H1 (cell line): Measurements from ENCODE around the gene SEC24B.

Experiments
- CBX8 ChIP-seq: fragments of 300-800, 300-1000 bp; sonication (generic); IDR thresholded peaks from 2 replicates; pipeline ENCODE4 v1.7.1; 2016; ENCODE audit warnings: low read depth, low read length, borderline replicate concordance
- CHD2 ChIP-seq: IDR thresholded peaks from 2 replicates; pipeline ENCODE4 v1.6.1; 2012; ENCODE audit warnings: low read length, improper control_type of control experiment
- EGR1 ChIP-seq: IDR thresholded peaks from 2 replicates; pipeline ENCODE4 v1.6.1; 2011; ENCODE audit warnings: low read depth, low read length, borderline replicate concordance
- EP300 ChIP-seq, 2 experiments: IDR thresholded peaks; 1 replicate in 1 of 2; 2 replicates in 1 of 2; pipeline ENCODE4 v1.6.1; 2011 to 2012; ENCODE audit warnings: low read depth in 2 of 2, low read length in 2 of 2, mild to moderate bottlenecking in 2 of 2, borderline replicate concordance in 1 of 2, inconsistent platforms in 1 of 2, moderate library complexity in 1 of 2
- EZH2 ChIP-seq: fragments of 200-600 bp; sonication (generic); IDR thresholded peaks from 2 replicates; pipeline ENCODE4 v1.7.1; 2012; ENCODE audit warnings: low read depth, mild to moderate bottlenecking, moderate library complexity, low read length, inconsistent platforms; ENCODE audit not compliant: severe bottlenecking
- POLR2A ChIP-seq, 2 experiments: IDR thresholded peaks; 1 replicate in 1 of 2; 2 replicates in 1 of 2; pipeline ENCODE4 v1.6.1; 2011; ENCODE audit warnings: low read depth in 2 of 2, low read length in 2 of 2, mild to moderate bottlenecking in 2 of 2; ENCODE audit errors: control extremely low read depth in 1 of 2
- POLR2AphosphoS5 ChIP-seq: IDR thresholded peaks from 2 replicates; pipeline ENCODE4 v1.6.1; 2011; ENCODE audit warnings: low read depth, low read length
- SIX5 ChIP-seq: IDR thresholded peaks from 2 replicates; pipeline ENCODE4 v1.6.1; 2011; ENCODE audit warnings: mild to moderate bottlenecking, low read depth, low read length
- SP1 ChIP-seq: IDR thresholded peaks from 2 replicates; pipeline ENCODE4 v1.6.1; 2011; ENCODE audit warnings: low read depth, low read length
- YY1 ChIP-seq: IDR thresholded peaks from 2 replicates; pipeline ENCODE4 v1.6.1; 2011; ENCODE audit warnings: low read depth, mild to moderate bottlenecking, low read length
- ZNF274 ChIP-seq: IDR thresholded peaks from 2 replicates; pipeline ENCODE4 v1.7.0; 2012; ENCODE audit warnings: low read length, borderline replicate concordance; ENCODE audit errors: extremely low read depth
- TF ChIP-seq, protein P1 (sequence below), 3 experiments: IDR thresholded peaks; 1 replicate in 2 of 3; 2 replicates in 1 of 3; pipeline versions ENCODE4 v1.5.1 to v1.6.1; 2011; ENCODE audit warnings: low read length in 3 of 3, mild to moderate bottlenecking in 3 of 3, inconsistent platforms in 2 of 3, low read depth in 1 of 3, moderate library complexity in 1 of 3; ENCODE audit not compliant: insufficient read depth in 1 of 3; ENCODE audit errors: control extremely low read depth in 1 of 3

DNA sequence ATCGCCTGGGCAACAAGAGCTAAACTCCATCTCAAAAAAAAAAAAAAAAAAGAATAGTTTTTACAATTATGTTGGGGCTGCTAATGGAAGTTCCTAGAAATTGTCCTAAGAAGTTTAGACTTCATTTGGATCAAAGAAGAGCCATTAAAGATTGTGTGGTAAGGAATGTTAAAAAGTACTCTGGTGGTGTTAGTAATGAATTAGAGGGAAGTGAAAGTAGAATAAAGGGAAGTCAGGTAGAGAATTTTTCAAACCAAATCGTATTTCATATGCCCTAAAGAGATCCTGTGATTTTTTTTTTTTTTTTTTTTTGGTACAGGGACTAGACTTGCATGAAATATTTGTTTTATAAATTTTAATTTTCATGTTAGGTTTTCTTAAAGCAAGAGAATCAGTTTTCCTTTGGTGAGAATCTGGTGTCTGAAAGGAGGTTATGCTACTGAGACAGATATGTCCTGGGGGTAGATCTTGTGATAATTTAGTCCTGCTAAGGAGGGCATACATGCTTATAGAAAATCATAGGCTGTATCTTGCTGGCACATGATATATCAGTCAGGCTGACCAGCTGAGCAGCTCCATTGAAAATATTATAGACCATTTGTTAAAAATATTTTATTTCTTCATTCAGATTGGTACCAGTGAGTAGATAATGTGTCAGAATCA is 10.7 kb downstream of the SEC24B start:
- TF ChIP-seq POLR2A (IDR thresholded peaks at IDR 0.05; ENCODE audit: control extremely low read depth in 1 of 2, low read depth in 2 of 2, low read length in 2 of 2) (no peak), EP300 (IDR thresholded peaks at IDR 0.05; ENCODE audit: borderline replicate concordance in 1 of 2, low read depth in 2 of 2, low read length in 2 of 2) (no peak), POLR2AphosphoS5 (no peak), SIX5 (no peak), EZH2 (no peak), CHD2 (no peak), CBX8 (no peak), SP1 (no peak), ZNF274 (no peak), YY1 (no peak), EGR1 (no peak)
- TF ChIP-seq, protein P1, sequence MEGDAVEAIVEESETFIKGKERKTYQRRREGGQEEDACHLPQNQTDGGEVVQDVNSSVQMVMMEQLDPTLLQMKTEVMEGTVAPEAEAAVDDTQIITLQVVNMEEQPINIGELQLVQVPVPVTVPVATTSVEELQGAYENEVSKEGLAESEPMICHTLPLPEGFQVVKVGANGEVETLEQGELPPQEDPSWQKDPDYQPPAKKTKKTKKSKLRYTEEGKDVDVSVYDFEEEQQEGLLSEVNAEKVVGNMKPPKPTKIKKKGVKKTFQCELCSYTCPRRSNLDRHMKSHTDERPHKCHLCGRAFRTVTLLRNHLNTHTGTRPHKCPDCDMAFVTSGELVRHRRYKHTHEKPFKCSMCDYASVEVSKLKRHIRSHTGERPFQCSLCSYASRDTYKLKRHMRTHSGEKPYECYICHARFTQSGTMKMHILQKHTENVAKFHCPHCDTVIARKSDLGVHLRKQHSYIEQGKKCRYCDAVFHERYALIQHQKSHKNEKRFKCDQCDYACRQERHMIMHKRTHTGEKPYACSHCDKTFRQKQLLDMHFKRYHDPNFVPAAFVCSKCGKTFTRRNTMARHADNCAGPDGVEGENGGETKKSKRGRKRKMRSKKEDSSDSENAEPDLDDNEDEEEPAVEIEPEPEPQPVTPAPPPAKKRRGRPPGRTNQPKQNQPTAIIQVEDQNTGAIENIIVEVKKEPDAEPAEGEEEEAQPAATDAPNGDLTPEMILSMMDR (IDR thresholded peaks at IDR 0.05; ENCODE audit: control extremely low read depth in 1 of 3, insufficient read depth in 1 of 3, low read depth in 1 of 3, low read length in 3 of 3) = no peak
